Dedifferentiated amniotic fluid mesenchymal stem cell (primary cell): ENCODE results near the gene RILPL1.
A peak's percentile ranks its signal among the peaks of the same experiment; 100 is the strongest.
"Not testable (repeated sequence)": the region's sequence is repeated elsewhere in the genome, so short reads cannot be mapped to it uniquely, and the experiment has no call there.

Source experiments
- DNase-seq: peaks from one replicate; pipeline ENCODE4 v3.0.0-alpha.2; 2016; ENCODE audit errors: extremely low spot score

The RILPL1 gene

GRCh38 chr12:123530668-123531067, 2.9 kb downstream of the RILPL1 start:
- no peak for DNase-seq

GRCh38 chr12:123529686-123530085, 3.8 kb downstream of the RILPL1 start:
- no peak for DNase-seq

- DNase-seq: no peak
Measured at GRCh38 chr12:123528858-123529257, 4.7 kb downstream of the RILPL1 start.

- no peak for DNase-seq
Measured at GRCh38 chr12:123526542-123527080, 6.9 kb downstream of the RILPL1 start.

- no peak for DNase-seq
Measured at GRCh38 chr12:123524378-123524777, 9.1 kb downstream of the RILPL1 start.

GRCh38 chr12:123523518-123523917, 10.0 kb downstream of the RILPL1 start:
- no peak for DNase-seq

GRCh38 chr12:123522164-123522563, 11.4 kb downstream of the RILPL1 start:
- DNase-seq: no peak

- no peak for DNase-seq
Measured at GRCh38 chr12:123520567-123521474, 12.7 kb downstream of the RILPL1 start.

- DNase-seq: no peak
Measured at GRCh38 chr12:123519141-123520001, 14.1 kb downstream of the RILPL1 start.

- peak; percentile 28 for DNase-seq
Measured at GRCh38 chr12:123516216-123516780, 17.2 kb downstream of the RILPL1 start.

- DNase-seq: not testable (repeated sequence)
Measured at GRCh38 chr12:123514582-123515221, 18.8 kb downstream of the RILPL1 start.

GRCh38 chr12:123513805-123514204, 19.7 kb downstream of the RILPL1 start:
- no peak for DNase-seq

GRCh38 chr12:123512838-123513665, 20.5 kb downstream of the RILPL1 start:
- no peak for DNase-seq

GRCh38 chr12:123506843-123507236, 26.7 kb downstream of the RILPL1 start:
- DNase-seq: no peak

GRCh38 chr12:123506059-123506842, 27.3 kb downstream of the RILPL1 start:
- no peak for DNase-seq

GRCh38 chr12:123502163-123502704, 31.3 kb downstream of the RILPL1 start:
- no peak for DNase-seq

GRCh38 chr12:123499332-123499731, 34.2 kb downstream of the RILPL1 start:
- DNase-seq: no peak

GRCh38 chr12:123498126-123498825, 35.2 kb downstream of the RILPL1 start:
- DNase-seq: no peak

GRCh38 chr12:123497065-123497464, 36.5 kb downstream of the RILPL1 start:
- no peak for DNase-seq
